BJ (cell line): ENCODE measurements around the gene EPB41. TPM values are rescaled to one million over a fixed set of nuclear protein-coding genes. Genes with fewer than 3 reads are reported as not detected.
"Not testable (repeated sequence)": the region's sequence is repeated elsewhere in the genome, so short reads cannot be mapped to it uniquely, and the experiment has no call there.

Experiments
- CTCF ChIA-PET: fragments of 350-600 bp; formaldehyde crosslinking; extraction: SDS; loops from one replicate; lab custom pipeline; 2021; ENCODE audit warnings: antibody characterized with exemption, inconsistent platforms; lab: Yijun Ruan, JAX
- POLR2A ChIA-PET: fragments of 300-600 bp; sonication (Branson Sonifier 250); formaldehyde crosslinking; extraction: SDS; loops from one replicate; lab custom pipeline; 2021; ENCODE audit warnings: antibody characterized with exemption; lab: Charles Lee
- DNase-seq: peaks from one replicate; pipeline ENCODE4 v3.0.0-alpha.2; 2011; ENCODE audit warnings: low read depth
- H3K27me3 ChIP-seq: 2 replicates; pipeline ENCODE4 v1.6.0; 2011; ENCODE audit warnings: low read length; ENCODE audit not compliant: control insufficient read depth, insufficient read depth
- H3K36me3 ChIP-seq: 2 replicates; pipeline ENCODE4 v1.5.1; 2011; ENCODE audit warnings: low read length; ENCODE audit not compliant: control insufficient read depth, insufficient read depth
- H3K4me3 ChIP-seq: 2 replicates; pipeline ENCODE4 v1.5.1; 2011; ENCODE audit warnings: low read depth, mild to moderate bottlenecking, control low read depth, low read length
- polyA plus RNA-seq: library from polyadenylated mRNA; depleted of rRNA; stranded (reverse); fragments of >200 nt; gene quantifications from 2 replicates; pipeline ENCODE4 v1.2.3, GENCODE V29; 2011
- TF ChIP-seq, protein P1 (sequence below): IDR thresholded peaks from 2 replicates; pipeline ENCODE4 v1.5.1; 2011; ENCODE audit warnings: low read depth, mild to moderate bottlenecking, control low read depth, inconsistent platforms, low read length, moderate library complexity; ENCODE audit not compliant: insufficient read depth

EPB41 gene
- polyA plus RNA-seq, 1 experiment, result 7.5 TPM

DNA sequence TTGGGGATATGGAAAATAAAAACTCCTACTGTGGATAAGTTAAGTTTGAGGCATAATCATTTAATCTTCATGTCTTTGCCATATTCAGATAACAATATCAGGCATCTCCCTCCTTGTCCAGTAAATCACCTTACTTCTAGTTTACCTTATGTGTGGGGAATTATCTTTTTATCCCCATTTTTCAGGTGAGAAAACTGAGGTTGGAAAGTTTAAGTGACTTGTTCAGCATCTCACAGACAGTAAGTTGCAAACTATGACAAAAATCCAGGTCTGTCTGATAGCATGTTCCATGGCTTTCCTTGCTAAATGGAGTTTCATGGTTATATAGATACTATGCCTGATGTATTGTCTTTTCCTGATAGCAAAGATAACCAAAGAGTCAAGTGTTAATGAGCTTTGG is 129.6 kb downstream of the EPB41 start:
- ChIA-PET CTCF (interaction anchor here (1.9 to 18.7 kb wide), 3 partner anchors 10 to 164 kb away, joined by 10 to 369 read pairs (median 10); no protein-coding TSS in a partner anchor), POLR2A (interaction anchor here (0.5 kb wide), 1 partner anchor 395 kb away, joined by 4 read pairs; no protein-coding TSS in a partner anchor)
- TF ChIP-seq, protein P1, sequence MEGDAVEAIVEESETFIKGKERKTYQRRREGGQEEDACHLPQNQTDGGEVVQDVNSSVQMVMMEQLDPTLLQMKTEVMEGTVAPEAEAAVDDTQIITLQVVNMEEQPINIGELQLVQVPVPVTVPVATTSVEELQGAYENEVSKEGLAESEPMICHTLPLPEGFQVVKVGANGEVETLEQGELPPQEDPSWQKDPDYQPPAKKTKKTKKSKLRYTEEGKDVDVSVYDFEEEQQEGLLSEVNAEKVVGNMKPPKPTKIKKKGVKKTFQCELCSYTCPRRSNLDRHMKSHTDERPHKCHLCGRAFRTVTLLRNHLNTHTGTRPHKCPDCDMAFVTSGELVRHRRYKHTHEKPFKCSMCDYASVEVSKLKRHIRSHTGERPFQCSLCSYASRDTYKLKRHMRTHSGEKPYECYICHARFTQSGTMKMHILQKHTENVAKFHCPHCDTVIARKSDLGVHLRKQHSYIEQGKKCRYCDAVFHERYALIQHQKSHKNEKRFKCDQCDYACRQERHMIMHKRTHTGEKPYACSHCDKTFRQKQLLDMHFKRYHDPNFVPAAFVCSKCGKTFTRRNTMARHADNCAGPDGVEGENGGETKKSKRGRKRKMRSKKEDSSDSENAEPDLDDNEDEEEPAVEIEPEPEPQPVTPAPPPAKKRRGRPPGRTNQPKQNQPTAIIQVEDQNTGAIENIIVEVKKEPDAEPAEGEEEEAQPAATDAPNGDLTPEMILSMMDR, result no peak
- Histone ChIP-seq H3K4me3 (no peak overlapping the region), H3K27me3 (no peaks in the 10 kb centered on the region), H3K36me3 (no peaks in the 10 kb centered on the region)
- no peak for DNase-seq

DNA sequence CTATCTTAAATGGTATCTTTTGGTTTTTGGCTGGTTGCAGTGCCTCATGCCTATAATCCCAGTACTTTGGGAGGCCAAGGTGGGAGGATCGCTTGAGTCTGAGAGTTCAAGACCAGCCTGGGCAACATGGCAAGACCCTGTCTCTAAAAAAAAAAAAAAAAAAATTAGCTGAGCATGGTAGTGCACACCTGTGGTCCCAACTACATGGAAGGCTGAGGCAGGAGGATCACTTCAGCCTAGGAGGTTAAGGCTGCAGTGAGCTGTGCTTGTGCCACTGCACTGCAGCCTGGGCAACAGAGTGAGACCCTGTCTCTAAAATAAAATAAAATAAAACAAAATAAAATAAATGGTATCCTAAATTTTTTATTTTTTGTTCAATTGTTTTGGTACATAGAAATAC is 131.3 kb downstream of the EPB41 start:
- CTCF ChIA-PET, result interaction anchor here (18.7 kb wide), 1 partner anchor 166 kb away, joined by 369 read pairs; no protein-coding TSS in a partner anchor
- H3K36me3 ChIP-seq, H3K27me3 ChIP-seq, POLR2A ChIA-PET, H3K4me3 ChIP-seq, DNase-seq: not testable (repeated sequence)

DNA sequence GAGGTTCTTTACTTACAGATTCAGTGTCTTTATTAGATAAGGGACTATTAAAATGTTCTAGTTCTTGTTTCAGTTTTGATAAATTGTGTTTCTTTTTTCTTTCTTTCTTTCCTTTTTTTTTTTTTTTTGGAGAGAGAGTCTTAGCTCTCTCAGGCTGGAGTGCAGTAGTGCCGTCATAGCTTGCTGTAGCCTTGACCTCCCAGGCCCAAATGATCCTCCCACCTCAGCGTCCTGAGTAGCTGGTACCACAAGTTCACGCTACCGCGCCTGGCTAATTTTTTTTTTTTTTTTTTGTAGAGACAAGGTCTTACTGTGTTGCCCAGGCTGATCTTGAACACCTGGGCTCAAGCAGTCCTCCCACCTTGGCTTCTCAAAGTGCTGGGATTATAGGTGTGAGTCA is 132.8 kb downstream of the EPB41 start:
- TF ChIP-seq, protein P1, result no peak
- H3K4me3 ChIP-seq, result no peak overlapping the region
- no peaks in the 10 kb centered on the region for H3K36me3 ChIP-seq
- ChIA-PET CTCF (interaction anchor here (0.6 to 1.0 kb wide), 2 partner anchors 17 to 155 kb away, joined by 3 to 4 read pairs; no protein-coding TSS in a partner anchor), POLR2A (no interaction called here)
- DNase-seq, result no peak
- H3K27me3 ChIP-seq, result no peaks in the 10 kb centered on the region

DNA sequence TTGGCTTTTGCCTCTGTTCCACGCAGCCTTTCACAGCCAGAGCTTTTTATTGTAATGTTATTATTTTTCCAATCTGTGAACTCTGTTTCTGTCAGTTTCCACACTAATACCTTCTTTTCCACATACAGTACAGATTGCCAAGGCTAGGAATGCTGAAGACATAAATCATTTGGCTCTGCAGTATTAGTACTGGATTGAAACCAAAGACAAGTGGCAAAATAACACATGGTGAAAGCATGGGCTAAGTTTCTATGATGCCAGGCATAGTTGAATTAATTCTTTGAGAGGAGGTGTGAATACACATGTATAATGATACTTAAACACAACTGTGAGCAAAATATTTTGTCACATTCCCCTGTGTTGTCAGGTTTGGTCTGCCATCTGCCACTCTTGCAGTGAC is 135.8 kb downstream of the EPB41 start:
- no peak for DNase-seq

DNA sequence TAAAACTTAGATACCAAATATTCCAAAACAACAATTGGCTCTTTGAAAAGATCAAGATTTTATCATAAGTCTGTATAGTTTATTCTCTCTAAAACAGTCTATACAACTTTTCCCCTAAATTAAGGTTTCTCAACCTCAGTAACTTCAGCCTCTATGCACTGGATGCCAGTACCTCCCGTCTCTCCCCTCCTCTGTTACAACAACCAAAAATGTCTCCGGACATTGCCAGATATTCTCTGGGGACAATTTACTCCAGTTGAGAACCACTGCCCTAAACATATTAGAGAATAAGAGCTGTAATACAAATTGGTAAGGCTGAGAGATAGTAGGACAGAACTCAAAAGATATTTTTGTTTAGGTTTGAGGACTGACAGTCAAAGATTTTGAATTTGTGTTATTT is 137.7 kb downstream of the EPB41 start:
- Histone ChIP-seq H3K4me3 (no peak overlapping the region), H3K36me3 (no peaks in the 10 kb centered on the region), H3K27me3 (no peaks in the 10 kb centered on the region)
- no peak for DNase-seq
- CTCF ChIA-PET, result no interaction called here
- POLR2A ChIA-PET, result no interaction called here
- TF ChIP-seq, protein P1, result no peak

More for the DNA sequence above, 135.8 kb downstream of the EPB41 start:
- CTCF ChIA-PET, result interaction anchor here (1.0 to 2.0 kb wide), 4 partner anchors 10 to 152 kb away, joined by 3 to 10 read pairs (median 3); no protein-coding TSS in a partner anchor
- POLR2A ChIA-PET, result no interaction called here
- TF ChIP-seq, protein P1, result no peak
- H3K4me3 ChIP-seq, result no peak overlapping the region
- no peaks in the 10 kb centered on the region for H3K27me3 ChIP-seq
- no peaks in the 10 kb centered on the region for H3K36me3 ChIP-seq

DNA sequence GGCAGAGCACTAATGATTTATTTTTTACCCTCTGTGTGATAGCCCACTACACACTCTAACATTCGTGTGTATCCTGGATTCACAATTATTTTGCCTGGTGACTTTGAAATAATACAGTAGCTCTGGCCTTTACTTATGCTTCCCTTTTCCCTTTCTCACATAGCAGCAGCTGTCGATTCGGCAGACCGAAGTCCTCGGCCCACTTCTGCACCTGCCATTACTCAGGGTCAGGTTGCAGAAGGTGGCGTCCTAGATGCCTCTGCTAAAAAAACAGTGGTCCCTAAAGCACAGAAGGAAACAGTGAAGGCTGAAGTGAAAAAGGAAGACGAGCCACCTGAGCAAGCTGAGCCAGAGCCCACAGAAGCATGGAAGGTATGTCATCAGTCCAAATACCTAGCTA is 138.6 kb downstream of the EPB41 start:
- TF ChIP-seq, protein P1, result no peak
- CTCF ChIA-PET, result interaction anchor here (1.5 kb wide), 1 partner anchor 12 kb away, joined by 4 read pairs; no protein-coding TSS in a partner anchor

More for the DNA sequence above, 138.6 kb downstream of the EPB41 start:
- POLR2A ChIA-PET, result no interaction called here
- no peak overlapping the region for H3K4me3 ChIP-seq
- H3K27me3 ChIP-seq, result no peaks in the 10 kb centered on the region
- no peaks in the 10 kb centered on the region for H3K36me3 ChIP-seq
- no peak for DNase-seq
